Adrenal gland (tissue), 12 donors: ENCODE measurements around the gene POLK. TPM values are rescaled to one million over a fixed set of nuclear protein-coding genes. Genes with fewer than 3 reads are reported as not detected.
"Not testable (repeated sequence)": the region's sequence is repeated elsewhere in the genome, so short reads cannot be mapped to it uniquely, and the experiment has no call there.

Experiments used
- DNase-seq, 7 donors: peaks; one replicate each; pipeline ENCODE4 v3.0.0-alpha.2; 2019 to 2020
- H3K27ac ChIP-seq, 5 donors: fragments of 200-600 bp; sonication (generic) in 4 of 5; 1 replicate in 3 of 5; 2 replicates in 2 of 5; pipeline versions ENCODE4 v1.5.1 to v1.8.0; 2016 to 2020; ENCODE audit warnings: mild to moderate bottlenecking in 1 of 5
- H3K27me3 ChIP-seq: fragments of 200-600 bp; 2 replicates; pipeline ENCODE4 v1.8.0; 2021
- H3K36me3 ChIP-seq, 2 donors: fragments of 200-600 bp; replicated peaks in 1 of 2; 1 replicate in 1 of 2; 2 replicates in 1 of 2; pipeline versions ENCODE4 v1.5.1 to v1.8.0; 2018 to 2022
- H3K4me1 ChIP-seq, 2 donors: fragments of 200-600 bp; replicated peaks in 1 of 2; 1 replicate in 1 of 2; 2 replicates in 1 of 2; pipeline versions ENCODE4 v1.5.1 to v1.8.0; 2018 to 2021
- H3K4me3 ChIP-seq, 4 donors: fragments of 200-600 bp; sonication (generic) in 3 of 4; one replicate each; pipeline ENCODE4 v1.5.1; 2016 to 2018
- H3K9me3 ChIP-seq, 3 donors: fragments of 200-600 bp; sonication (generic) in 1 of 3; replicated peaks in 1 of 3; 1 replicate in 2 of 3; 2 replicates in 1 of 3; pipeline versions ENCODE4 v1.5.1 to v1.8.0; 2016 to 2021
- POLR2A ChIP-seq, 2 donors: fragments of 450-650 bp; IDR thresholded peaks; one replicate each; pipeline ENCODE4 v1.6.1; 2017; ENCODE audit warnings: antibody characterized with exemption in 2 of 2, mild to moderate bottlenecking in 2 of 2, moderate library complexity in 1 of 2
- WGBS, 4 donors: extraction: QIAGEN DNeasy Blood & Tissue Kit in 2 of 4; methylation state at CpG; one replicate each; pipeline versions ENCODE4 v1.1.5 to v1.1.7; 2013 to 2017; 5-methylcytosine and 5-hydroxymethylcytosine counted together
- intact Hi-C, 2 donors: fragments of 100-400 bp; cut with DNase I; formaldehyde crosslinking; loops; one replicate each; pipeline versions ENCODE4 v1.14.1 to v1.15.0; 2022 to 2023
- polyA plus RNA-seq, 3 donors: library from polyadenylated mRNA; stranded (reverse); fragments of 200-250 nt in 2 of 3; fragments of 350-450 nt in 1 of 3; fragmentation: Illumina TruSeq in 1 of 3; extraction: RNeasy Lipid Tissue Mini Kit (QIAGEN cat#74804) in 1 of 3; gene quantifications; one replicate each; pipeline ENCODE4 v1.2.3, GENCODE V29; 2013 to 2014
- total RNA-seq, 9 donors: library from RNA; depleted of rRNA in 4 of 9; stranded (reverse); fragments of >200 nt in 4 of 9; fragments of 120-200 nt in 1 of 9; fragmentation: NEBNext Ultra II Directional in 1 of 9; extraction: Animal tissue kit (Norgen Biotek cat#: 25700) in 1 of 9; gene quantifications; one replicate each; pipeline versions ENCODE4 v1.1.0 to v1.2.4, GENCODE V29; 2013 to 2023
- TF ChIP-seq, protein P1 (sequence below), 6 experiments: fragments of 450-650 bp in 4 of 6; fragments of 200-600 bp in 2 of 6; sonication (generic) in 1 of 6; IDR thresholded peaks; 1 replicate in 5 of 6; 2 replicates in 1 of 6; pipeline versions ENCODE4 v1.5.1 to v1.8.0; 2016 to 2021; ENCODE audit warnings: antibody characterized with exemption in 6 of 6, mild to moderate bottlenecking in 2 of 6, moderate library complexity in 1 of 6
- donor health status: healthy with polysubstance abuse.
- donor health status: Bipolar disorder and iron deficiency.
- donor health status: DM: yes; HTN: yes; CAD: no.
- donor health status: DM: no; HTN: no; CAD: no.
- donor health status: DM: no; HTN: no; CAD: no.
- donor health status: DM: yes; HTN: yes; CAD: no.

Gene POLK
- total and polyA plus RNA-seq, 12 donors = 6.9 to 63.6 (median 36.5) TPM

DNA sequence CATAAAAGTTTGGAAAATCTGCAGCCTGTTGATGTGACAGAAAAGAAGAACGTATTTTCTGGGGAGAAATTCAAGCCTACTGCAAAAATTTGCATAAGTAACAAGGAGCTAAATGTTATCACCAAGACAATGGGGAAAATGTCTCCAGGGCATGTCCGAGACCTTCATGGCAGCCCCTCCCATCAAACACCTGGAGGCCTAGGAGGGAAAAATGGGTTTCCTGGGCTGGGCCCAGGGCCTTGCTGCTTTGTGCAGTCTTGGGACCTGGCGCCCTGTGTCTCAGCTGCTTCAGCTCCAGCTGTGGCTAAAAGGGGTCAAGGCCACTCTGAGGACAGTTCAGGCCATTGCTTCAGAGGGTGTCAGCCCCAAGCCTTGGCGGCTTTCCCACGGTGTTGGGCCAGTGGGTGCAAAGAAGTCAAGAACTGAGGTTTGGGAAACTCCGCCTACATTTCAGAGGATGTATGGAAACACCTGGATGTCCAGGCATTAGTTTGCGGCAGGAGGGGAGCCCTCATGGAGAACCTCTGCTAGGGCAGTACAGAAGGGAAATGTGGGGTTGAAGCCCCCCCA is 13.4 kb upstream of the POLK start:
- no peaks in the 10 kb centered on the region for H3K27me3 ChIP-seq
- DNase-seq = peak in 3 of 7 donors; percentile 27 to 31 (median 30)
- H3K27ac ChIP-seq = no peak overlapping the region
- TF ChIP-seq, protein P1, sequence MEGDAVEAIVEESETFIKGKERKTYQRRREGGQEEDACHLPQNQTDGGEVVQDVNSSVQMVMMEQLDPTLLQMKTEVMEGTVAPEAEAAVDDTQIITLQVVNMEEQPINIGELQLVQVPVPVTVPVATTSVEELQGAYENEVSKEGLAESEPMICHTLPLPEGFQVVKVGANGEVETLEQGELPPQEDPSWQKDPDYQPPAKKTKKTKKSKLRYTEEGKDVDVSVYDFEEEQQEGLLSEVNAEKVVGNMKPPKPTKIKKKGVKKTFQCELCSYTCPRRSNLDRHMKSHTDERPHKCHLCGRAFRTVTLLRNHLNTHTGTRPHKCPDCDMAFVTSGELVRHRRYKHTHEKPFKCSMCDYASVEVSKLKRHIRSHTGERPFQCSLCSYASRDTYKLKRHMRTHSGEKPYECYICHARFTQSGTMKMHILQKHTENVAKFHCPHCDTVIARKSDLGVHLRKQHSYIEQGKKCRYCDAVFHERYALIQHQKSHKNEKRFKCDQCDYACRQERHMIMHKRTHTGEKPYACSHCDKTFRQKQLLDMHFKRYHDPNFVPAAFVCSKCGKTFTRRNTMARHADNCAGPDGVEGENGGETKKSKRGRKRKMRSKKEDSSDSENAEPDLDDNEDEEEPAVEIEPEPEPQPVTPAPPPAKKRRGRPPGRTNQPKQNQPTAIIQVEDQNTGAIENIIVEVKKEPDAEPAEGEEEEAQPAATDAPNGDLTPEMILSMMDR (IDR thresholded peaks at IDR 0.05) = no peak
- no peak for TF ChIP-seq POLR2A (IDR thresholded peaks at IDR 0.05)
- peaks cover 0 to 6% of the 10 kb centered on the region in 2 donors for H3K4me1 ChIP-seq
- H3K4me3 ChIP-seq = no peak overlapping the region
- 92 to 97% (median 95%) methylated on average over 4 to 7 of the region's 7 CpGs for WGBS, 4 donors
- no peaks in the 10 kb centered on the region for H3K36me3 ChIP-seq
- H3K9me3 ChIP-seq = no peaks in the 10 kb centered on the region
- intact Hi-C loops = no loop called here

DNA sequence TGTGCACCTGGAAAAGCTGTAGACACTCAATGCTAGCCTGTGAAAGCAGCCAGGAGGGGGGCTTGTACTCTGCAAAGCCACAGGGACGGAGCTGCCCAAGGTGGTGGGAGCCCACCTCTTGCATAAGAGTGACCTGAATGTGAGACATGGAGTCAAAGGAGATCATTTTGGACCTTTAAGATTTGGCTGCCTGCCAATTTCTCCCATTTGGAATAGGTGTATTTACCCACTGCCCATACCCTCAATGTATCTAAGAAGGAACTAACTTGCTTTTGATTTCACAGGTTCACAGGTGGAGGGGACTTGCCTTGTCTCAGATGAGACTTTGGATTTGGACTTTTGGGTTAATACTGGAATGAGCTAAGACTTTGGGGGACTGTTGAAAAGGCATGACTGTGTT is 12.8 kb upstream of the POLK start:
- H3K27me3 ChIP-seq, H3K9me3 ChIP-seq, H3K36me3 ChIP-seq, intact Hi-C loops, H3K27ac ChIP-seq, DNase-seq, H3K4me1 ChIP-seq, H3K4me3 ChIP-seq: not testable (repeated sequence)
- WGBS, 4 donors = 98 to 100% (median 100%) methylated on average over 1 of the region's 1 CpG

DNA sequence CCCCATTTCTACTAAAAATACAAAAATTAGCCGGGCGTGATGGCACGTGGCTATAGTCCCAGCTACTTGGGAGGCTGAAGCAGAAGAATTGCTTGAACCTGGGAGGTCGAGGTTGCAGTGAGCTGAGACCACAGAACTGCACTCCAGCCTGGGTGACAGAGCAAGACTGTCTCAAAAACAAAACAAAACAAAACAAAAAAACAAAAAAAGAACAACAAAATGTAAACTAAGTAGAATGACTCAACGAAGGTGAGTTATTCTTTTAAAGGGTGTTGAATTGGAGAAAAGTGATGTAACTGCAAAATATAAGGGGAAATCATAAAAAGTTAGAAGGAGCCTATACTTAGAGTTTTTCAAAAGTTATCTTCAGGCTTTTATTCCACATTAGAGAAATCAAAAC is 6.6 kb upstream of the POLK start:
- DNase-seq, H3K27ac ChIP-seq, intact Hi-C loops, H3K27me3 ChIP-seq, H3K4me3 ChIP-seq, H3K36me3 ChIP-seq, H3K9me3 ChIP-seq: not testable (repeated sequence)
- H3K4me1 ChIP-seq = peaks cover 4 to 37% of the 10 kb centered on the region in 2 donors
- WGBS, 4 donors = 92 to 94% (median 93%) methylated on average over 5 of the region's 5 CpGs

DNA sequence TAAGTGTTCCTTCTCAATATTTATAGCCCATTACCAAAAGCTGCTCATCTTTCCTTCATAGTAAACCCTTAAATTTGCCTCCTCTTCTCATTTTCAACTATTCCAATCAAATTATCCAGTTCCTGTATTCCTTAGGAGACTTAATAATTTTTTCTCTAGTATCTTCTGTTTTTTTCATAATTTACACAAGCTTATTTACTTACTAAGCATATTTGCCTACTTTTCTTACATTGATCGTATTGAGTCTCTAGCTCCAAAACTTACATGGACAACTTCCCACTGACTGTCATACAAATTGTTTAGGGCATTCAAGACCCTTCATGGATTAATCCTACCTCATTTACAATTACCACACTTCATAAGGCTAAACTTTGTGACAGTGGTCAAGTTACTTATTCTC is 3.9 kb upstream of the POLK start:
- Histone ChIP-seq H3K27ac (no peak overlapping the region), H3K9me3 (no peaks in the 10 kb centered on the region), H3K4me3 (no peak overlapping the region), H3K36me3 (no peaks in the 10 kb centered on the region), H3K4me1 (peaks cover 4 to 35% of the 10 kb centered on the region in 2 donors), H3K27me3 (no peaks in the 10 kb centered on the region)
- intact Hi-C loops = no loop called here
- WGBS, 4 donors = 95 to 100% (median 97%) methylated on average over 1 of the region's 1 CpG
- DNase-seq = no peak
- TF ChIP-seq POLR2A (IDR thresholded peaks at IDR 0.05) = no peak
- TF ChIP-seq, protein P1 (IDR thresholded peaks at IDR 0.05) = no peak

DNA sequence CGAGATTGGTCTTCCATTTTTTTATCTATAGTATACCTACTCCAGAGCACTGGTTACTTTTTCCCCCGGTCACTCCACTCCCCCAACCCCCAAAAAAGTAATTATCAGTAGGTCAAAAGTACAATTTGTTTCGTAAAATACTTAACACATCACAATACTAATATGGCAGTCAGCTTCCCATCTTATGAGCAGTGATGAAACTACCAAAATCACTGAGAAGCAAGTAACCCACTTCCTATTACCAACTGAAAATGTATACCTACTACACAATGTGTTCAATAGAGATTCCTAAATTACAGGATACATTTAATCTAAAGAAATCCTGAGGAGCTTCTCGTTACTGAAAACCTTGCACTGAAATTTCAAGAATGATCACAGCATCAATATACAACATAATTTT is 2.1 kb upstream of the POLK start:
- no peaks in the 10 kb centered on the region for H3K36me3 ChIP-seq
- no peaks in the 10 kb centered on the region for H3K9me3 ChIP-seq
- peaks cover 4 to 52% of the 10 kb centered on the region in 2 donors for H3K4me1 ChIP-seq
- 63 to 74% (median 66%) methylated on average over 4 of the region's 4 CpGs for WGBS, 4 donors
- H3K27ac ChIP-seq = peak overlapping the region in 2 of 5 donors; percentile 31 to 95
- TF ChIP-seq POLR2A (IDR thresholded peaks at IDR 0.05) = no peak
- TF ChIP-seq, protein P1 (IDR thresholded peaks at IDR 0.05) = no peak
- peak overlapping the region in 1 of 4 donors; percentile 81 for H3K4me3 ChIP-seq
- no peaks in the 10 kb centered on the region for H3K27me3 ChIP-seq
- intact Hi-C loops = no loop called here
- no peak for DNase-seq
